ENCODE results near the gene ALDH3B1. TPM values are rescaled to one million over a fixed set of nuclear protein-coding genes. Genes with fewer than 3 reads are reported as not detected.
A peak's percentile ranks its signal among the peaks of the same experiment; 100 is the strongest.

Gene ALDH3B1
- total RNA-seq, 2 experiments from 2014 or later = 0.09 to 0.11 TPM

DNA sequence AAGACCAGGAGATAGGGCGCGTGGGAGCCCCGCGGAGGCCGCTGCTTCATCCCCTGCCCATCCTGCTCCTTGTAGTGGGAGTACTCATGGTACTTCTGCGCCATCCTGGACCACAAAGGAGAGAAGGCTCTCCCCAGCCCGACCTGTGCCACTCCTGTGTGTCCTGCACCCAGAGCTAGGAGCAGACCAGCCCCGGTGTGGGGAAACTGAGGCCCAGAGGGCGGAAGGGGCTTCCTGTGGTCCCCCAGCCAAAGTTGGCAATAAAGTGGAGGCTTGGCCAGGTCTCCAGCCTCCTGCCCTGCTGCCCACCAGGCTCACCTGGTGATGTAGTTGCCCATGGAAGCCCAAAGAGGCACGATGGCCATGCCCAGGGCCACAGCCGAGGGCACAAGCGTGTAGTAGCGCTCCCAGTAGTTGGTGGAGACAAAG lies 10.9 kb upstream of the ALDH3B1 start:
- ChIA-PET CTCF (no interaction called here), POLR2A (no interaction called here)
- H3K4me3 Mint-ChIP-seq = no peak overlapping the region
- no peak overlapping the region for H3K27ac Mint-ChIP-seq
- H3K27me3 Mint-ChIP-seq = no peaks in the 10 kb centered on the region
- H3K36me3 Mint-ChIP-seq (ENCODE audit: low read depth) = no peaks in the 10 kb centered on the region
- no peaks in the 10 kb centered on the region for H3K9me3 Mint-ChIP-seq
- peaks cover 25% of the 10 kb centered on the region for H3K4me1 Mint-ChIP-seq (ENCODE audit: low read depth)
- ATAC-seq (no peak), DNase-seq (no peak)
- intact Hi-C loops (cut with micrococcal nuclease) = no loop called here
- TF ChIP-seq CTCF (IDR thresholded peaks at IDR 0.05) = no peak

GRCh38 chr11:67999704-68000103 lies 10.4 kb upstream of the ALDH3B1 start:
- Mint-ChIP-seq H3K4me3 (no peak overlapping the region), H3K27me3 (no peaks in the 10 kb centered on the region), H3K27ac (no peak overlapping the region), H3K36me3 (ENCODE audit: low read depth) (no peaks in the 10 kb centered on the region), H3K9me3 (no peaks in the 10 kb centered on the region), H3K4me1 (ENCODE audit: low read depth) (peaks cover 27% of the 10 kb centered on the region)
- intact Hi-C loops (cut with micrococcal nuclease) = loop anchor here (10.0 kb wide), 1 partner anchor 205 kb away; no protein-coding TSS in a partner anchor
- CTCF ChIA-PET = no interaction called here
- ATAC-seq (no peak), DNase-seq (no peak)
- no peak for TF ChIP-seq CTCF (IDR thresholded peaks at IDR 0.05)
- POLR2A ChIA-PET = no interaction called here

GRCh38 chr11:68002575-68002937 lies 7.6 kb upstream of the ALDH3B1 start:
- TF ChIP-seq CTCF (IDR thresholded peaks at IDR 0.05) = no peak
- ChIA-PET CTCF (interaction anchor here (3.6 kb wide), 1 partner anchor 47 kb away, joined by 11 read pairs; no protein-coding TSS in a partner anchor), POLR2A (interaction anchor here (1.1 kb wide), 1 partner anchor 28 kb away, joined by 3 read pairs; the partner anchor contains the start of gene NDUFS8)
- no peak for ATAC-seq
- Mint-ChIP-seq H3K36me3 (ENCODE audit: low read depth) (no peaks in the 10 kb centered on the region), H3K9me3 (no peaks in the 10 kb centered on the region), H3K27me3 (no peaks in the 10 kb centered on the region), H3K4me1 (ENCODE audit: low read depth) (peaks cover 21% of the 10 kb centered on the region), H3K27ac (peak overlapping the region; percentile 13), H3K4me3 (peak overlapping the region; percentile 66)
- intact Hi-C loops (cut with micrococcal nuclease) = loop anchor here (10.0 kb wide), 1 partner anchor 202 kb away; no protein-coding TSS in a partner anchor
- no peak for DNase-seq

GRCh38 chr11:68002938-68003845 lies 6.9 kb upstream of the ALDH3B1 start:
- intact Hi-C loops (cut with micrococcal nuclease) = loop anchor here (10.0 kb wide), 1 partner anchor 202 kb away; no protein-coding TSS in a partner anchor
- H3K27ac Mint-ChIP-seq = peak overlapping the region; percentile 13
- H3K27me3 Mint-ChIP-seq = no peaks in the 10 kb centered on the region
- TF ChIP-seq CTCF (IDR thresholded peaks at IDR 0.05) = no peak
- ChIA-PET POLR2A (interaction anchor here (1.1 to 1.9 kb wide), 3 partner anchors 9 to 35 kb away, joined by 3 to 5 read pairs (median 3); partner anchors contain the start of gene NDUFS8), CTCF (interaction anchor here (0.8 to 3.6 kb wide), 2 partner anchors 9 to 48 kb away, joined by 3 to 11 read pairs; no protein-coding TSS in a partner anchor)
- peaks cover 16% of the 10 kb centered on the region for H3K4me1 Mint-ChIP-seq (ENCODE audit: low read depth)
- ATAC-seq = peak; percentile 57
- H3K9me3 Mint-ChIP-seq = no peaks in the 10 kb centered on the region
- peak; percentile 67 for DNase-seq
- no peaks in the 10 kb centered on the region for H3K36me3 Mint-ChIP-seq (ENCODE audit: low read depth)
- peak overlapping the region; percentile 66 for H3K4me3 Mint-ChIP-seq
